Activated CD4-positive, alpha-beta T cell treated with anti-CD3 and anti-CD28 coated beads, Interleukin-10, Interleukin-2, amounts not matched to agents 100 ng/mL and 50 ng/mL, durations not matched to agents 16 hours and 8 hours (primary cell): Measurements from ENCODE around the gene KRT20.
"Not testable (repeated sequence)": the region's sequence is repeated elsewhere in the genome, so short reads cannot be mapped to it uniquely, and the experiment has no call there.

Experiments
- DNase-seq: peaks from one replicate; pipeline ENCODE4 v3.0.0-alpha.2; 2020

The KRT20 gene, protein sequence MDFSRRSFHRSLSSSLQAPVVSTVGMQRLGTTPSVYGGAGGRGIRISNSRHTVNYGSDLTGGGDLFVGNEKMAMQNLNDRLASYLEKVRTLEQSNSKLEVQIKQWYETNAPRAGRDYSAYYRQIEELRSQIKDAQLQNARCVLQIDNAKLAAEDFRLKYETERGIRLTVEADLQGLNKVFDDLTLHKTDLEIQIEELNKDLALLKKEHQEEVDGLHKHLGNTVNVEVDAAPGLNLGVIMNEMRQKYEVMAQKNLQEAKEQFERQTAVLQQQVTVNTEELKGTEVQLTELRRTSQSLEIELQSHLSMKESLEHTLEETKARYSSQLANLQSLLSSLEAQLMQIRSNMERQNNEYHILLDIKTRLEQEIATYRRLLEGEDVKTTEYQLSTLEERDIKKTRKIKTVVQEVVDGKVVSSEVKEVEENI

DNA sequence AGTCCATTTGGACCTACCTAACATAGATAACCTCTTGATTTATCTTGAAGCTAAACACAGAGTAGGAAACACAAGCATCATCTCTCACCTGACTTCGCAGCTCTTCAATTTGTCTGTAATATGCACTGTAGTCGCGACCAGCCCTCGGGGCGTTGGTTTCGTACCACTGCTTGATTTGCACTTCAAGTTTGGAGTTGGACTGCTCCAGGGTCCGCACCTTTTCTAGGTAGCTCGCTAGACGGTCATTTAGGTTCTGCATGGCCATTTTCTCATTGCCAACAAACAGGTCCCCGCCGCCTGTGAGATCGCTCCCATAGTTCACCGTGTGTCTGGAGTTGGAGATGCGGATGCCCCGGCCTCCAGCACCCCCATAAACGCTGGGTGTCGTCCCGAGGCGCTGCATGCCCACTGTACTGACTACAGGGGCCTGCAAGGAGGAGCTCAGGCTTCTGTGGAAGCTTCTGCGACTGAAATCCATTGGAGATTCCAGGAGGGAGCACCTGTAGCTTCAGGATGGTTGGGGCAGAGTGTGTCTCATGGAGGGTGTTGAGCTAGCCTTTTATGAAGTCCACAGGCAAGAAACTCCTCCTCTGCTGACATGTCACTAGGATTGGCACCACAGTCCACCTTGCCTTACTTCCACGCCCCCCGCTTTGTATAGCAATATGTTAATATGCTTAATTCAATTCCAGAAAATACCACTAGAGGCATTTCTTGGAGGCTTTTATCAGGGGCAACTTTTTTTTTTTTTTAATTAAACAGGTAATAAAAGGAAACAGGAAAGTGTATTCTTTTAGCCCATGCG is at the start of gene KRT20:
Gene KRT20, minus strand, starts transcription at position 535 of the 805 bp plus-strand sequence. Its CDS starts 57 bp downstream, at position 478.
- DNase-seq: no peak

DNA sequence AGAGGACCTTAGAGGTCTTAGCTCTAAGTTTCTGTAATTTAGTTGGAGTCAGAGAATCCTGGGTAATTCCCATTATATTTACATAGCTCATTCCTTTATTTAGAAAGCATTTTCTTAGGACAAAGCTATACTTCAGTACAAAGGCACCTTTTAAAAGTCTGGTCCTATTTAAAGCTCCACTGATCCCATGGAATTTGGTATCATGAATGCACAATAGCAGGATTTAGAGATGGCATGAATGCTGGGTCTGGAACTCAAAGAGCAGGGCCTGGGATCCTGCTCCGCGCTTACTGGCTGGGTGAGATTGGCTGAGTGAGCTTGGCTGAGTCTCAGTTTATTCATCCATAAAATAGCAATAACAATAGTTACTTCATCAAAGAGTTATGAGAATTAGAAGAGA is 47.6 kb upstream of the KRT20 start:
- no peak for DNase-seq

DNA sequence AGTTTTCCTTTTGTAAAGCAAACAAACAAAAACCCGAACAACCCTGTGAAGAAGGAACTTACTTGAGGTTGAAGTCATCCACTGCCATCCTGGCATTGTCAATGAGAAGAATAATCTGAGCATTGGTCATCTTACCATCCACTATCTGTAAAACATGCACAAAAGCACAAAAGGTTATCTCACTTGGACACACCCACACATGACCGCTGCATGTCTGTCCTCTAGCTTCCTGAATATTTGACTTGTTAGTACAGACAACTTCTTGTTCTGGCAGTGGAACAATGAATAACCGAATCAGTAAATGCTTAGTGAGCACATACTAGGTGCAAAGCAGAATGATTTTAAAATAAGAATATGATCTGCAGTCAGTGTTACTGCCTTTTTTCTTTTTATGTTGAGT is 46.3 kb upstream of the KRT20 start:
- no peak for DNase-seq

DNA sequence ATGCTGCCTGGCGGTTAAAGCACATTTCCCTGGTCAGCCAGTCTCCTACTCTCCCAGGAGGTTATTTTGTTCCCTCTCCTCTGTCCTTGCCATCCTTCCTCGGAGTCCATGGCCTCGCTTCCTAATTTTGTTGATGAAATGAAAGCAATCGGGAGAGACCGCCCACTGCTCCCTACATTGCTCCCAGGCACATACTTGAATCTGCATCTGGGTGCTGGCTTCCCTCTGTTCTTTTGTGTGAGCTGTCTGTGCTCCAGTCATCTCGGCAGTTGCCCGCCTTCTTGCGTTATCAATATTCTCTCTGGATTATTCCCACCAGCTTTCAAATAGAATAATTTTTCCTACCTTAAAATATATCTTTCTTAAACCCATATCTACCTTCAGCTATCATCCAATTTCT is 41.3 kb upstream of the KRT20 start:
- no peak for DNase-seq

DNA sequence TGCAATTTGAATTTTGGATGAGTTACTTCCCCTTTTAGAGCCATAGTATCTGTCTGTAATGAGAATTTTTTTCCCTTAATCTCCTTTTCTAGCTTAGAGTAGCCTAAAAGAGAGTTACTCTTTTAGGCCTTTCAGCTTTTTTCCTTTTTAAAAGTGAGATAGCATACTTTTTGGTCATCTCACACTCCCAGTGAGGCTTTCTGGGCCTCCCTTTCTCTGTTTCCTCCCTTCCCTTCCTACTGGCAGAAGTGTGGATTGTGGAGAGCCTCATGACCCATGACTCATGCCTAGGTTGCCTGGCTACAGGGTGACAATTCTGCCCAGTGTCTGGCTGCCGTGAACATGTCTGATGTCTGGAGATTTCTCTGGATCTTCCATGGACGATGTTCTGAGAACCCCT is 37.2 kb upstream of the KRT20 start:
- DNase-seq: no peak

DNA sequence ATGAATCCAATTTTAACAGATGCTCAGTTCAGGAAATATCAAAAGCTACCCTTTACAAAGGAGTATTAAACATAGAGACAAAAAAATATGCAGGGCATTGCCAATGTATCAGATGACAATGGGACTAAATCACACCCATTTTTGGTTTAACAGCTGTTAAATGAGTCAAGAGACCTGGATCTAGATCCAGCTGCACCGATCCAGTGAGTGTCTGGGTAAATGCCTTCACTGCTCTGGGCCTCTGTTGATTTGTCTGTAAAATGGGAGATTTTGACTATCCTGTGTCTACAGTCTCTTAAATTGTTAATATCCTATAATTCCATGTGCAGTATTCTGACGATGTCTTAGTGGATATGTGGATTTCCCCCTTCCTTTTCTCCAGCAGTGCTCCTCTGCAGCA is 36.0 kb upstream of the KRT20 start:
- no peak for DNase-seq

DNA sequence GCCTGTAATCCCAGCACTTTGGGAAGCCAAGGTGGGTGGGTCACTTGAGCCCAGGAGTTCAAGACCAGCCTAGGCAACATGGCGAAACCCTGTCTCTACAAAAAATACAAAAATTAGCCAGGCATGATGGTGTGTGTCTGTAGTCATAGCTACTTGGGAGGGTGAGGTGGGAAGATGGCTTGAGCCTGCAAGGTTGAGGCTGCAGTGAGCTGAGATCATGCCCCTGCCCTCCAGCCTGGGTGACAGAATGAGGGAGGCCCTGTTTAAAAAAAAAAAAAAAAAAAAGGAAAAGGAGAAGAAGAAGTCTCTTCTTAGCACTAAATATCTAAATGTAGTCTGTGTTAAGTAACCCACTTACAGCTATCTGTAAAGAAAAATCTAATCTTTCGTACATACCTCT is 32.1 kb upstream of the KRT20 start:
- DNase-seq: not testable (repeated sequence)

DNA sequence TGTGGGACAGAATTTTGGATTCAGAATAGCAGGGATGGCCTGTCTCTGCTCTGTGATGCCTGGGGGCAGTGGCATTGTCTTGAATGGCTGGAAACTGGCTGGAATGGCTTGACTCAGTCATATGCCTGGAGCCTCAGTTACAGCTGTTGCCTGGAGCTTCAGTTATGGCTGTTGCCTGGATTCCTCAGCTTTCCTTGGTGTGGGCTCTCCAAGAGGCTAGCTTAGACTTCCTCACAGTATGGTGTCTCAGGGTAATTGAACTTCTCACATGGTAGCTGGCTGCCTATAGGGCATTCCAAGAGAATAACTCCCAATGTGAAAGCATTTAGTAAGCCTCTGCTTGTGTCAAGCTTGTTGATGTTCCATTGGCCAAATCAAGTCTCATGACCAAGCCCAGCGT is 31.3 kb upstream of the KRT20 start:
- DNase-seq: no peak

DNA sequence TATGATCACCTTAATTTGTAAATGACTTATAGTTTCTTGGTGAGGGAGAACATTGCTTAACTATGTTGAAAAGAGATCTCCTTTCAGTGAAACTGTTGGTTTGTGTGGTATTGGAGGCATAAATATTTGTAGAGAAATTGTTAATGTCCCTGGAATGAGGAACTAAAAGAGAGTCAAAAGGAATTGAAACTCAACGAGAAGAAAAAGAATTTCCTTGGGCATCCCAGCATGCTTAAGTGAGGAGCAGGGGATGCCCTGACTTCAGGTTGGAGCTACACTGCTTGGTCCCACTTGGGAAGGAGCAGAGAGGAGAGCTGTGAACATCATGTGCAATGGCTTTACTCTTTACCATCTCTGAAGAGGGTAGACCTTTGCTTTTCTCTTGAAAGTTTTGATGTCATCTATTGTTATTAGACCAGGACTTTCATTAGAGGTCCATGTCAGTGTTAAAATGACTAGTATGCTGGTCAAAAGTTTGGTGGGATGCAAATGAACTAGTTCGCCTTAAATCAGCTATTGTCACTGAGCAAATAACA is 30.7 kb upstream of the KRT20 start:
- no peak for DNase-seq

DNA sequence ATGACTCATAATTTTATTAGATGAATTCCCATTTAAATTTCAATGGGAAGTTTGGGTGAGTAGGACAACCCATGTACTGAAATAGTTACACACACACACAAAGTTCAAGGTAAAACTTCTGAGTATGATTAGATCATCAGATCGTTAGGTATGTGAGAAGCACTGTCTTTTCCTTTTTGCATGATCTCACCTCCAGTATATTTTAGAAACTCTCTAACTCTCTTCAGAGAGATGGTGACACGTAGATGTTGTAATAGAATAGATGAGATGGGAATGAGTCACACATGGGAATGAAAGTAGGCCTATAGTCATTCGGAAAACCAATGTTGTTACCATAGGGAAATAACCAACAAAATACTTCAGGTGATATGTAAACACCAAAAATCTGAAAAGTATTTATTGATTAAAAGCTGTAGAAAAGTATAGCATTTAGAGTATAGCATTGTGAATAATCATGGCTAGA is 30.2 kb upstream of the KRT20 start:
- DNase-seq: peak; percentile 58

DNA sequence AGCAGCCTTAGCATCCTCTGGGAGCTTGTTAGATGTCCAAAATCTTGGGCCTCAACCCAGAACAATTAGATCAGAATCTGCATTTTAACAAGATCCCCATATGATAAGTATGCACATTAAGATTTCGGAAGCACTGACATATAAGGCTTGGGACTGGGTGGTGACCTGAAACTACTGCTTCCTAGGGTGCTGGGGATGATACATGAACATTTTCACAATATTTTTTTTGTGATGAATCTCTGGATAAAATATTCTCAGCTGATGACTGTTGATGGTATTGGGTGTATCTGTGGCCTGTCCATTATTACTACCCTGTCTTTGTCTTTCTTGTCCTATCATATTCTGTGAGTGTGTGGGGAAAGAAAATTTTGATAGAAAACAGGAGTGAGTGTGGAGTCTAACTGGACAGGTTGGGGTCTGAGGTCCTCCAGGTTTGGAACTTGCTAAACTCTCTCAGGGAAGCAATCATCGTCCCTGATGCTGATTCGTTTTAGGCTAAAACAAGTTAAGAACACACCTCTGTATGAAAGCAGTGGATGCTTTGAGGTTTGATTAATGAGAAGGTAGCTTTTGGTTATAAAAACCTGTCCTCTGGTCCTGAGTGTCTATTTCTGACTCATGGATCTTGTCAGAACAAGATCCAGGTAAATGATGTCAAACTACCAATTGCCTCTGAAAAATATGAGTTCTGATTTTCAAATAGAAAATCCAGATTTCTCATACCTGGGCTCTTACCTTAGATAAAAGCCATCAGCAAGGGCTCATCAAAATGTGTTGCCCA is 29.2 kb upstream of the KRT20 start:
- DNase-seq: no peak

DNA sequence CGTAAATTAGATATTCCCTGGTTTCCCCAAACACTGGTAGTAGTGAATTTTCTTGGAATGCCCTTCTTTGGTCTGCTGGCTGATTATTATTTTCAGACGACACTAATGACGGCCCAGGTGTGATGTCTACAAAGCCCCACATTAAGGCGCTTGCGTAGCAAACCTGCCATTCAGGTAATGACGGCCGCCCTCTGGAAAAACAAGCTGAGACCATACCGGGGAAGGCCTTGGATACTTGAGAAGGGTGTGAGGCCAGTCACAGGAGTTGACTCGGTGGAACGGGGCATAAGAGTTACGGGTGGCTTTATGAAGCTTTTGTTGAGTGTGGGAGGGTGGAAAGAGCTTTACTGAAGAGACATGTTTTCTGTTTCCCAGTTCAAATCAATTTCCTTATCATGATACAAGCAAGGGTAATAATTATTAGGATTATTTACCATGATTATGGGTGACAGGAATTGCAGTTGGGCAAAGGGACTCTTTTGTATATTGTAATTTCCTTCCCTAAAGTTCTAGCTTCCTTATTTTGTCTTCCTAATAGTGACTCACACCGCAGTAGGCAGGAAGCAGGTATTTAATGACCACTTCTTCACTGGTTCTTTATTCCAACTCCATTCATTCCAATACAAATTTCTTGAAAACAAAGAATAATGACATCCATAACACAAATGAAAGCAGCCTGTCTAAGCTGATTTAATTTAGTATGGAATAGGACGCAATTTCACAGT is 27.6 kb upstream of the KRT20 start:
- DNase-seq: no peak

DNA sequence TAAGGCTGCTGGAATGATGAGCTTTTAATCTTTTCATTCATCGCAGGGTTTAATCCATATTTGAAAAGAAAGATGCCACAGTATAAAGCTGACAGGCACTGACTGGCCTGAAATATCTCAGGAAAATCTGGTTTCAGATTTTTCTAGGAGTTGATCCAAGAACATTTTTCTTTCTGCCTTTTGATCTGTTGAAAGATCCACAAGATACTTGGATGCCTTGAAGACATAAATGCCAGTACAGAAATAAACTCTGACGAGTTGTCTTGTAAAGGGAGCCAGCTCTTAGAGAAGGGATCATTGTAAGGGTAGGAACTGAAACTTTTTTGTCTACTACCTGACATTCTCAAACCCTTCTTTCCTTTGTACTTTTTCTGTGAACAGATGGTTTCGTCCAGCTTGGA is 25.4 kb upstream of the KRT20 start:
- DNase-seq: no peak

DNA sequence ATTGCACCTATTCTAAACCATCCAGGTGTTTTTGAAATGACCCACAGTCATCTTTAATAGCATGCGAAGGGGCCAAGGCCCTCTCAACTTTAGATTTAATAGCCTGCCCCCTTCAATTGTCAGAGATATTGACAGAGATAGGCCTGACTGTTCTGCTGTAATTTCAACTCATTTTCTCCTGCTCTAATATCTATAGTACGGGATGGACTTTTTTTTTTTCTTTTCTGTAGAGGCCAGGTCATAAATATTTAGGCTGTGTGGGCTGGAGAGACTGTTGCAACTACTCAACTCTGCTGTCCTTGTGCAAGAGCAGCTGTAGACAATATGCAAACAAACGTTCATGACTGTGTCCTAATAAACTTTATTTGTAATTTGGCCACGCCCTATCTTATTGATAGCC is 24.7 kb upstream of the KRT20 start:
- no peak for DNase-seq

DNA sequence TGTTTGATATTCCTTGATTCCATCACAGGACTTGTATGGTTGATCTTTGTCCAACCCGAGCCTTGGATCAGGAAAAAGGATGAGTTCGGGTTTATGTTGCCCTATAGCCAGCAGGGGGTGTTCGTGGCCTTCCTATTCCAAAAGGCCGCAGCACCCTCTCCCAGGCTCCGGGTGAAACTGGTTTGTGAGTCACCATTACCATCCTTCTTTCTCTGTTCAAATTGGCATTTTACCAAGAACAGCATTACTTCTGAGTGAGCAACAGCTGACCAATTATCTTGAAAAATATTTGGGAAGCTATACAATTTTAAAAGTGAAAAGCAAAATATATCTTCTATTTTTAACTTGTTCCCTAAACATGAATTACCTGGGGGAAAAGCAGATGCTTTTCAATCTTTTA is 24.3 kb upstream of the KRT20 start:
- peak; percentile 78 for DNase-seq

DNA sequence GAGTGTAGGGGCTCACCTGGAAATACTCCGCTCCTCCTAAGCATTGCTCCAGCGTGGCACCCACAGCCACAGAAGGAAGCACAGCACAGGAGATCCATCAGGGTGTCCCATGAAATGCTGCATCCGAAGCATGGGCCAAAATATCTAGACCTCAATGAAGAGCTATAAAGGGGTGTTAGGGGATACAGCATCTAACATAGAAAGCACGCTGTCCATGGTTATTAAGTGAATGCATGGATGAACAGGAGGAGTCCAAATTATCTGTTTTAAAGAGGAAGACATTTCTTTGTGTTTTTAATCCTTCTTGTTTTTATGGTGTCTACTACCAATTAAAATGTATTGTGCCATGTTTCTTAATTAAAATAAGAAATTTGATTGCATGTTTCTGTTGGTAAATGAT is 21.6 kb upstream of the KRT20 start:
- no peak for DNase-seq

DNA sequence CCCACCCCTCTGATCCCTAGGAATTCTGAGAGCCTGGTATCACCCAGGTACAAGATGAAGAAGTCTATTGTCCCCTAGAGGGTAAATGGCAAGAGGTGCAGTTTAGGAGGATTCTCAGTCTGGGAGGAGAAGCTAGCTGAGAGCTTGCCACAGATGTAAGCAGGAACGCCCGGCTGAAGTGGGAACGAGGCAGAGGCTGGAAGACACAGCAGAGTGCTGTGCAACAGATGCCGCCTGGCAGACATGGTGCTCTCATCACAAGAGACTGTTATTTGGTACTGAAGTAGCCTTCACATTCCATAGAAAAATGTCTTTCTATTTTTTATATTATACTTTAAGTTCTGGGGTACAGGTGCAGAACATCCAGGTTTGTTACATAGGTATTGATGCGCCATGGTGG is 20.3 kb upstream of the KRT20 start:
- DNase-seq: no peak

DNA sequence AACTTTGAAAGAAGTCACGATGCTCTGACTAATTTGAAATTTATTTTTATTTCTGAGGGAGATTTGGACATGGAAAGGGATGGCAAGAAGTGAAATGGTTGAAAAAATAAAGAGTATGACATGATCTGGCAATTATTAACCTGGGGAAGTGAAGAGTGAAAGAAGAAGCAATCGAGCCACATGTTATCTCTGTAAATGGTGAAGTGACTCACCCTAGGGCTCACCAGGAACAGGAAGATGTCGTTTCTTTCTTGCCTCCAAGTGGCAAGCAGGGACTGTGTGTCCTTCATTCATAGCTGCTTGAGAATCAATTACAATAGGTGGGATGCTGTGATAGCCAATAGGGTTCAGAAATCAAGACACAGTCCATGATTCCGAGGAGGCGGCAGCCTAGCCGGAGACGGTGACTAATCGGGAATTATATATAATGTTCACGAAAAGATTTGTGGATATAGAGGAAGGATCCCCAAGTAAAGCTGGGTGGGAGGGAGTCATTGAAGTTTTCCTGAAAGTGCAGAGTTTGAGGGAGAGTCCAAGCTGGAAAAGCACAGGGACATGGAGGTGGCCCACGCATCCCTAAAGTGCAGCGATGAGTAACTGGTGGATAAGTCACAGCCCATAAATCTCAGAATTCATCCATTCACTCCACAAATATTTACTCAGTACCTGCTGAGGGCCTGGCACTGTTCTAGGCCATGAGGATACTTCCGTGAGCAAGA is 18.2 kb upstream of the KRT20 start:
- DNase-seq: peak; percentile 19

DNA sequence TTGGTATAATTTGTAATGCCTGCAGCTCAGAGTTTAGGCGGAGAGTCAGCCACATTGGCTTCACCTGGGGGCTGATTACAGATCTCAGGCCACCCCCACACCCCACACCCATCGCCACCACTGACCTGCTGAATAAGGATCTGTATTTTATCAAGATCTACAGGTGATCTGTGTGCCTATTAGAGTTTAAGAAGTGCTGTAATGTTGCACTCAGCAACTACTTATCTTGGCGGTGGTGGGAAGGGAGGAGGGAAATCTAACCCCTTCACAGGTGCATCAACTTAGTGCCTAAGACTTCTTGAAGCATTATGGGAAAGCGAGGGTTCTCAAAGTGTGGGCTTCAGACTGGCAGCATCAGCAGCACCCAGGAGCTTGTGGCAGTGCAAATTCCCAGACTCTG is 17.5 kb upstream of the KRT20 start:
- no peak for DNase-seq

DNA sequence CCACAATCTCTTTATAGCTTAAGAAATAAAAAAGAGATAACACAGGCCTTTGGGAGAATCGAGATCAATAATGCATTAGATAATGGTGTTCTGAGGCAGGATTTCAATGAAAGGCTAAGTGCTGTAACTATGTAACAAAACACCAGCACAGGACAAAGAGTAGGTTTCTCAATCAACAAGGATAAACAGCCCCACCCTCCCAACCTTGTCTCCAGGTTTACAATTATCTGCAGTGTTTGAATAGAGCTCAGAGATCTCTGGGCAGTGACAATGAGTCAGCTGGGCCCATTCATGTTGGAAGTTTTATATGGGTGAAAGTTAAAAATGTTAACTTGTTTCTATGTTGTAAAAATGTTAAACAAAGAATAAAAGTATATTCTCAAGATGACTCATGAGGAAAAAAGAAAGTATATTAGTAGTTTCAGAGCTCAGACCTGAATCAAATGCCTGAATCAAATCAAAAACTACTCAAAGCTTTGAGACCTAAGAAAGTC is 17.0 kb upstream of the KRT20 start:
- DNase-seq: peak; percentile 26

DNA sequence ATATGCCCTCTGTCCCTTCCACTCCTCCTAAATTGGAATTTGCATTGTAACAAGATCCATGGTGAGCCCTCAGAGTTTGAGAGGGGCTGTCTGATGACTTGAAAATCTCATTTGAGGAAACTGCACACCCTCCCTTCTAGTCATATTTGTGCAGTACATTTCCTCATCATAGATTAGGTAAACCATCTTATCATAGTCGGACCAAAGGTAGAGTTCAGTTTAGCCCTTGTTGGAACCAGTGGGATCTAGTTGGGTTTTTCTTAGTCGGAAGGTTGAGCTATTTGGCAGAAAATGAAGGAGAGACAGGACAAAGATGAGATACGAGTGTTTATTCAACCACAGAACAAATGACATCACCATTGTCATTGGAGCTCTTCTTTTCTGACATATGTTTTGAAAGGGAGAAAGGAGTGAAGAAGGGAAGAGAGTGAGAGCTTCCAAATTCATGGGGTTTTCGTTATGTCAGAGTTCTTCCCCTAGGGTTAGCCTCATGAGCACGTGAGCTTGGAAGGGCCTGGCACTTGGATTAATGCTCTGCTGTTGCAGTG is 15.8 kb upstream of the KRT20 start:
- no peak for DNase-seq
